Muscle of leg (tissue), 11 donors: Measurements from ENCODE around the gene DESI2. TPM values are rescaled to one million over a fixed set of nuclear protein-coding genes. Genes with fewer than 3 reads are reported as not detected.
A peak's percentile ranks its signal among the peaks of the same experiment; 100 is the strongest.
"Not testable (repeated sequence)": the region's sequence is repeated elsewhere in the genome, so short reads cannot be mapped to it uniquely, and the experiment has no call there.

Source experiments
- DNase-seq: peaks from one replicate; pipeline ENCODE4 v3.0.0; 2013
- H3K27ac ChIP-seq: one replicate; pipeline ENCODE4 v1.5.1; 2013; ENCODE audit warnings: mild to moderate bottlenecking, low read length, control low read depth
- H3K27me3 ChIP-seq: one replicate; pipeline ENCODE4 v1.6.1; 2013; ENCODE audit warnings: low read length; ENCODE audit not compliant: control insufficient read depth, insufficient read depth
- H3K36me3 ChIP-seq: one replicate; pipeline ENCODE4 v1.6.1; 2013; ENCODE audit warnings: low read length; ENCODE audit not compliant: control insufficient read depth, insufficient read depth
- H3K4me1 ChIP-seq: one replicate; pipeline ENCODE4 v1.6.1; 2013; ENCODE audit warnings: low read length; ENCODE audit not compliant: control insufficient read depth, insufficient read depth
- H3K4me3 ChIP-seq: one replicate; pipeline ENCODE4 v1.5.1; 2013; ENCODE audit warnings: low read length, control low read depth
- H3K9me3 ChIP-seq: replicated peaks from 2 replicates; pipeline ENCODE4 v1.6.1; 2013; ENCODE audit warnings: low read depth, low read length; ENCODE audit not compliant: control insufficient read depth
- WGBS: methylation state at CpG from one replicate; pipeline ENCODE4 v1.1.5; 2013; ENCODE audit warnings: missing lambda C conversion rate; ENCODE audit not compliant: insufficient coverage; 5-methylcytosine and 5-hydroxymethylcytosine counted together
- polyA plus RNA-seq, 8 donors: library from polyadenylated mRNA; unstranded; fragments of 120-200 nt; gene quantifications; one replicate each; pipeline versions ENCODE4 v1.2.1 to v1.2.3, GENCODE V29; 2013; ENCODE audit warnings: inconsistent platforms in 1 of 8, low replicate concordance in 1 of 8; ENCODE audit not compliant: insufficient read length in 8 of 8, insufficient read depth in 1 of 8
- total RNA-seq: library from RNA; stranded (reverse); fragments of 120-200 nt; gene quantifications from one replicate; pipeline ENCODE4 v1.2.4, GENCODE V29; 2013

The DESI2 gene
- total and polyA plus RNA-seq, 9 donors: 38.4 to 58.8 (median 49.3) TPM

GRCh38 chr1:244713332-244713731 lies 60.4 kb downstream of the DESI2 start:
- H3K4me1 ChIP-seq: no peaks in the 10 kb centered on the region
- peaks cover 3% of the 10 kb centered on the region for H3K36me3 ChIP-seq
- no peaks in the 10 kb centered on the region for H3K9me3 ChIP-seq
- no CpG with 5 or more reads among the region's 8 CpGs for WGBS
- H3K27ac ChIP-seq: no peak overlapping the region
- no peaks in the 10 kb centered on the region for H3K27me3 ChIP-seq
- DNase-seq: no peak
- no peak overlapping the region for H3K4me3 ChIP-seq

- 80% methylated on average over 2 of the region's 11 CpGs for WGBS
- Histone ChIP-seq H3K9me3 (no peaks in the 10 kb centered on the region), H3K4me1 (peaks cover 10% of the 10 kb centered on the region), H3K4me3 (no peak overlapping the region), H3K27me3 (peaks cover 4% of the 10 kb centered on the region), H3K27ac (no peak overlapping the region), H3K36me3 (no peaks in the 10 kb centered on the region)
- no peak for DNase-seq
These were observed 75.0 kb downstream of the DESI2 start for GRCh38 chr1:244727871-244728474.

DNA sequence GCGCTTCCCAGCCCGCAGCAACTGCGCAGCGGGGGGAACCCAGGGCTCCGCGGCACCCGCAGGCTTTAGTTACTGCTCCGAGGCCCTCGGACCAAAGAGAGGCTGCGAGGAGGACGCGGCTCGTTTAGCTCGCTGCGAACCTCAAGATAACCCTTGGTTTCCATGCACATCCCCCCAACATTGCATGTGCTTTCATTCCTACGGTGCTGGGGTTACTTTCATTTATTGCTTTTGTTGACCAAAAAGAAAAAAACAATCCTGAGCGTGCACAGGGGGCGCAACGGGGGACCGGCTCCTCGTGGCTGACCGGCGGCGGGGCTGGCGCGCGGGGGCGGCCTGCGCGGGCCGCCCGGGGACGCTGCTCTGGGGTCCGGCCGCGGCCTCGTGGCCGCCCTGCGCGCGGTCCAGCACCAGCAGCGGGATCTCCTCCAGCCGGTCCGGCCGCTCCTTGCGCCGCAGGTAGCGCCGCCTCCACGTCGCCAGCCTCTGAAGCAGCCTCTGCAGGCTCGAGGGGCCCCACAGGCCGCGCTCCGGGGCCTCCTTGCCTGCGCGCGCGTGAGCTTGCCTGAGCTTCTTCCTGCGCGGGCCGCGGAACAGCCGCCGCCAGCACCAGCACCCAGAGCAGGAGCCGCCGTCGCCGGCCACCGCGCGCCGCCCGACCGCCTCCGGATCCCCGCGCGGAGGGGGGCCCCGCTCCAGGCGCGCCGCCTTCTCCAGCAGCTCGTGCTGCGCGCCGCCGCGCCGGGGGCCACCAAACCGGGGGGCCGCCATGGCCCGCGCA lies 77.4 kb downstream of the DESI2 start:
- H3K4me3 ChIP-seq: peak overlapping the region; percentile 55
- no peaks in the 10 kb centered on the region for H3K9me3 ChIP-seq
- WGBS: 1% methylated on average over 94 of the region's 94 CpGs

DNA sequence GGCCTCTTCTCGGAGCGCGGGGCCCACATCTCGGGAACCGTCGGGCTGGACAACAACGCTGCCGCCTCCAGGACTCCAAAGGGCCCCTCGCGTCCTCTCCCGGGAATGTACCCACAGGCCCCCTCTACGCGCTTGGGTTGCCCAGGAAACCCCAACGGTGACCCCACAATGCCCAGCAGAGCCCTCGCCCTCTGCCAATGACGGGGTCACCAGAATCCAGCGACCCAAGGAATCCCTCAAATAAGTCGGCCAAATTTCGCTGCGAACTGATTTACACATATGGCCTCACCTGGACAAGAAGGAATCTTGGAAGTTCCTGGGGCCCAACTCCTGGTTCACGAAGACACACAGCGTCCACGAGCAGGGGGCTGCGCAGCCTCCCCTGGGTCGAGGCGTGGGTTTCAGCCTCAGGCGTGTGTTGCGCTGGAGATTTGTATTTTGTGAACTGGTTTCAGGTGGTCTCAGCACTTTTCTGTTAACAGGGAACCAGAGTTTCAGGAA lies 78.1 kb downstream of the DESI2 start:
- Histone ChIP-seq H3K9me3 (no peaks in the 10 kb centered on the region), H3K27me3 (peaks cover 4% of the 10 kb centered on the region), H3K36me3 (no peaks in the 10 kb centered on the region), H3K27ac (no peak overlapping the region), H3K4me3 (peak overlapping the region; percentile 25), H3K4me1 (peaks cover 10% of the 10 kb centered on the region)
- no peak for DNase-seq
- 22% methylated on average over 20 of the region's 28 CpGs for WGBS

More for the DNA sequence above, 77.4 kb downstream of the DESI2 start:
- peak; percentile 78 for DNase-seq
- peaks cover 4% of the 10 kb centered on the region for H3K27me3 ChIP-seq
- peak overlapping the region; percentile 71 for H3K27ac ChIP-seq
- H3K36me3 ChIP-seq: no peaks in the 10 kb centered on the region
- H3K4me1 ChIP-seq: peaks cover 10% of the 10 kb centered on the region

DNA sequence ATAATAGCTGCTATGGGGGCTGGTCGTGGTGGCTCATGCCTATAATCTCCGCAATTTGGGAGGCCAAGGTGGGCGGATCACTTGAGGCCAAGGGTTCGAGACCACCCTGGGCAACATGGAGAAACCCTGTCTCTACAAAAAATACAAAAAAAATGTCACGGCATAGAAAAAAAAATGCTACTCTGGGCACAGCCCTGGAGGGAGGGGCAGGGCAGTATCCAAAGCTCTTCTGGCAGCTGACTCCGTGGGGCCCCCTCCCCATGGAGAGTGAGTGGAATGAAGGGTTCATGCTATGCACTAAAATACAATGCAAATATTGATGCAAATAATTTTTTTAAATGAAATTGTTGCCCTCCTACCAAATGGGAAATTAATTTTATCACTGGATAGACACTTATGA lies 78.7 kb downstream of the DESI2 start:
- Histone ChIP-seq H3K4me1 (peaks cover 10% of the 10 kb centered on the region), H3K27me3 (peaks cover 4% of the 10 kb centered on the region), H3K9me3 (no peaks in the 10 kb centered on the region), H3K27ac (no peak overlapping the region), H3K4me3 (no peak overlapping the region), H3K36me3 (no peaks in the 10 kb centered on the region)
- no peak for DNase-seq
- no CpG with 5 or more reads among the region's 6 CpGs for WGBS

- peaks cover 10% of the 10 kb centered on the region for H3K4me1 ChIP-seq
- H3K9me3 ChIP-seq: no peaks in the 10 kb centered on the region
- H3K4me3 ChIP-seq: no peak overlapping the region
- H3K27ac ChIP-seq: no peak overlapping the region
- H3K36me3 ChIP-seq: no peaks in the 10 kb centered on the region
- DNase-seq: no peak
- 91% methylated on average over 11 of the region's 15 CpGs for WGBS
- peaks cover 4% of the 10 kb centered on the region for H3K27me3 ChIP-seq
These were observed 80.0 kb downstream of the DESI2 start for GRCh38 chr1:244732851-244733450.

DNA sequence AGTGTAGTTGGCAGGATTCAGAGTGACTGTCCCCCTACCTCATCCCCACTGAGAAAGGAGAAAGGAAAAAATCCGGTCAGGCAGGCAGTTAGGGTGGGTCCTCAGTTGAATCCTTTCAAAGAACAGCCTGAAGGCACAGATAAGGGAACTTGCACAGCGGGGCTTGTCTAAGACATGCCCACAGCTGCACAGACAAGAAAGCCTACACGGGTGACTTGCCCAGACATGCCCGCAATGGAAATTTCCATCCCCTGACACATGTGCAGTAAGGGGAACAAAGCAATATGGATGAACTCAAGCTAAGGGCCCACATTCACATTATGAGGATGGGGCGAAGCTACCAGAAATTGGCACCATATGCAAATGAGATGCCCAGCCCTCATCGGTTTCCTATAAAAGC lies 82.5 kb downstream of the DESI2 start:
- 93% methylated on average over 4 of the region's 6 CpGs for WGBS
- no peak overlapping the region for H3K4me3 ChIP-seq
- DNase-seq: no peak
- no peaks in the 10 kb centered on the region for H3K9me3 ChIP-seq
- H3K27ac ChIP-seq: no peak overlapping the region
- peaks cover 2% of the 10 kb centered on the region for H3K27me3 ChIP-seq
- no peaks in the 10 kb centered on the region for H3K36me3 ChIP-seq
- peaks cover 5% of the 10 kb centered on the region for H3K4me1 ChIP-seq

DNA sequence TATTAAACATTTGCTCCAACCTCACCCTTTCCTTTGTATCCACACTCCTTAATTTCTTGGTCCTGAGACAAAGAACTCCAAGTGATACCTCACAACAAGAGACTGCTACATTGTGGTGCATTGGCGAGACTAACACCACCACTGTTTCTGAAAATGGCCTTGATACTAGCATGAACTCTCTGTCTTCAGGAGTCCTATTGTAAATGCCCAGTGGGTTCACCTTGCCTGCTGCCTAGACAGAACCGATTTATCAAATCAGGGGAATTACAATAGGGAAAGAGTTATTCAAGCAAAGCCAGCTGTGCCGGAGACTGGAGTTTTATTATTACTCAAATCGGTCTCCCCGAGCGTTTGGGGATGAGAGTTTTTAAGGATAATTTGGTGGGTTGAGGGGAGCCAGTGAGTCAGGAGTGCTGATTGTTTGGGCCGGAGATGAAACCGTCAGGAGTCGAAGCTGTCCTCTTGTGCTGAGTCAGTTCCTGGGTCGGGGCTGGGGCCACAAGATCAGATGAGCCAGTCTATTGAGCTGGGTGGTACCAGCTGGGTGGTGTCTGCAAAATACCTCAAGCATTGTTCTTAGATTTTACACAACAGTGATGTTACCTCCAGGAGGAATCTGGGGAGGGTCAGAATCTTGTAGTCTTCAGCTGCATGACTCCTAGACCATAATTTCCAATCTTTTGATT lies 83.1 kb downstream of the DESI2 start:
- no peak overlapping the region for H3K4me3 ChIP-seq
- DNase-seq: no peak
- H3K9me3 ChIP-seq: no peaks in the 10 kb centered on the region
- 80% methylated on average over 7 of the region's 10 CpGs for WGBS
- H3K27me3 ChIP-seq: peaks cover 1% of the 10 kb centered on the region
- H3K27ac ChIP-seq: no peak overlapping the region
- H3K36me3 ChIP-seq: no peaks in the 10 kb centered on the region
- peaks cover 2% of the 10 kb centered on the region for H3K4me1 ChIP-seq

GRCh38 chr1:244739140-244739539 lies 86.2 kb downstream of the DESI2 start:
- not testable (repeated sequence) for H3K4me3 ChIP-seq, H3K4me1 ChIP-seq, H3K27ac ChIP-seq, H3K36me3 ChIP-seq, H3K9me3 ChIP-seq, DNase-seq, H3K27me3 ChIP-seq
- WGBS: no CpG with 5 or more reads among the region's 2 CpGs
